Measurements from ENCODE around the gene HES5.
"Not testable (repeated sequence)": the region's sequence is repeated elsewhere in the genome, so short reads cannot be mapped to it uniquely, and the experiment has no call there.

GRCh38 chr1:2568187-2568816 lies 38.2 kb upstream of the HES5 start:
- not testable (repeated sequence) for TF ChIP-seq POLR2AphosphoS5 (IDR thresholded peaks at IDR 0.05; ENCODE audit: low read depth); CTCF (conservative IDR thresholded peaks at IDR 0.05; ENCODE audit: low read depth in 2 of 2); REST (IDR thresholded peaks at IDR 0.05; ENCODE audit: unreplicated experiment); ZNF114 (CRISPR knock-in tag; IDR thresholded peaks at IDR 0.05); EZH2 (IDR thresholded peaks at IDR 0.05; ENCODE audit: low read depth, unreplicated experiment); EZH2phosphoT487 (IDR thresholded peaks at IDR 0.05; ENCODE audit: unreplicated experiment); JUNB (IDR thresholded peaks at IDR 0.05; ENCODE audit: unreplicated experiment); CREB1 (CRISPR knock-in tag; IDR thresholded peaks at IDR 0.05; ENCODE audit: low read depth); ZNF331 (CRISPR knock-in tag; IDR thresholded peaks at IDR 0.05; ENCODE audit: low read depth); ZNF462 (CRISPR knock-in tag; IDR thresholded peaks at IDR 0.05); NANOG (IDR thresholded peaks at IDR 0.05; ENCODE audit: borderline replicate concordance)
